SH-SY5Y (cell line): Measurements from ENCODE around the gene PIGH.

ENCODE experiments used
- GATA2 ChIP-seq: IDR thresholded peaks from 2 replicates; pipeline ENCODE4 v1.6.1; 2011; ENCODE audit warnings: mild to moderate bottlenecking, low read depth, low read length
- GATA3 ChIP-seq: IDR thresholded peaks from 2 replicates; pipeline ENCODE4 v1.6.1; 2011; ENCODE audit warnings: low read depth, mild to moderate bottlenecking, low read length, moderate library complexity

GRCh38 chr14:67646131-67646530 is 46.1 kb upstream of the PIGH start:
- TF ChIP-seq GATA2: no peak
- no peak for TF ChIP-seq GATA3
